ENCODE results near the gene CRIP2.

DNA sequence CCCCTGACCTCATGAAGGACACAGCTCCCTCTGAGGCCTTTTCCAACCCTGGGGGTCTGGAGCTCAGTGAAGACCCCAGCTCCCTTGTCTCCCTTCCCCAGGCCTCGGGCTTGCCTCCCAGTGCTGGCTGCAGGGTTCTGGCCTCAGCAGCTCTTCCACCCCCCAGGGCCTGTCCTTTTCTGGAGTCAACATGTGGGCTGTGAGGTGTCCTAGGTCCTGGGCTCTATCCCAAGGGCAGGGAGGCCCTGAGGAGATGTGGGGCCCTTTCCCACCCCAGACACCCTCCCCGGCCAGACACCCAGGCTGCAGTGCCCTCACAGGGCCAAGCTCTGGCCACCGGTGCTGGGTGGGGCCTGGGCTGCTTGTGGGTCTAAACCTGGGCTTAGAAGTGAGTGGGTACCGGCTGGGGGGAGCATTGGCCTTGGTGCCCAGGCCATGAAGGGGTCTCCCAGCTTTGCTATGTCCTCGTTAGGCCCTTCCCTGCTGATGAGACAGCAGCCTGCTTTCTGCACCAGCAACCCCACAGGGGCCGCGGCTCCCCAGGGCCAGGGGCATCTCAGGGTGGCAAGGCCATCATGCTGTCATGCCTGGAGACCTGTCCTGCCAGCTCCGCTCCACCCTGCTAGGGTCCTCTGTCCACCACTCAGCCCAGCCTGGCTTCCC, 2.7 kb upstream of the CRIP2 start:
- TF ChIP-seq, protein P1, sequence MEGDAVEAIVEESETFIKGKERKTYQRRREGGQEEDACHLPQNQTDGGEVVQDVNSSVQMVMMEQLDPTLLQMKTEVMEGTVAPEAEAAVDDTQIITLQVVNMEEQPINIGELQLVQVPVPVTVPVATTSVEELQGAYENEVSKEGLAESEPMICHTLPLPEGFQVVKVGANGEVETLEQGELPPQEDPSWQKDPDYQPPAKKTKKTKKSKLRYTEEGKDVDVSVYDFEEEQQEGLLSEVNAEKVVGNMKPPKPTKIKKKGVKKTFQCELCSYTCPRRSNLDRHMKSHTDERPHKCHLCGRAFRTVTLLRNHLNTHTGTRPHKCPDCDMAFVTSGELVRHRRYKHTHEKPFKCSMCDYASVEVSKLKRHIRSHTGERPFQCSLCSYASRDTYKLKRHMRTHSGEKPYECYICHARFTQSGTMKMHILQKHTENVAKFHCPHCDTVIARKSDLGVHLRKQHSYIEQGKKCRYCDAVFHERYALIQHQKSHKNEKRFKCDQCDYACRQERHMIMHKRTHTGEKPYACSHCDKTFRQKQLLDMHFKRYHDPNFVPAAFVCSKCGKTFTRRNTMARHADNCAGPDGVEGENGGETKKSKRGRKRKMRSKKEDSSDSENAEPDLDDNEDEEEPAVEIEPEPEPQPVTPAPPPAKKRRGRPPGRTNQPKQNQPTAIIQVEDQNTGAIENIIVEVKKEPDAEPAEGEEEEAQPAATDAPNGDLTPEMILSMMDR (IDR thresholded peaks at IDR 0.05) = no peak
- TF ChIP-seq POLR2A (IDR thresholded peaks at IDR 0.05) = no peak

Measured in right lobe of liver (tissue), 4 donors.